ENCODE measurements around the gene CFAP77.

The CFAP77 gene

DNA sequence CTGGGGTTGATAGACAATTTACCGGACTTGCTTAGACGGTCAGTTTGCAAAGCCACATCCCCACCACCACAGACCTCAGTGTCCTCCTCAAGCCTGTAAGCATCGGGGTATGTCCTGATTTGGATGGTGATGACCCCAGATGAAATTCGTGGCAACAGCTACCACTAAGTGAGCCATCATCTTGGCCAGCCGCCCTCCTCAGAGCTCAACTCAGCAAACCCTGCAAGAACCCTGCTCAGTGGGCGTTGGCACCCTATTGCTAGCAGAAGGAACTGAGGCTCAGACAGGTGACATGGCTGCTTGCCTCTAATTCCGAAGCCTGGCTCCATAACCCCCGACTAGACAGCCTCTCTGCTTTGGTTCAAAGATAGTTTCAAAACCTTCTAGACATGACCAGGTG, 131.0 kb downstream of the CFAP77 start:
- ChIA-PET POLR2A (ENCODE audit: low non-redundant PET) (no interaction called here), CTCF (interaction anchor here (1.3 kb wide), 1 partner anchor 34 kb away, joined by 3 read pairs; no protein-coding TSS in a partner anchor)
- H3K27ac ChIP-seq: no peak overlapping the region
- no peak for DNase-seq (ENCODE audit: low spot score)
- TF ChIP-seq, protein P1, sequence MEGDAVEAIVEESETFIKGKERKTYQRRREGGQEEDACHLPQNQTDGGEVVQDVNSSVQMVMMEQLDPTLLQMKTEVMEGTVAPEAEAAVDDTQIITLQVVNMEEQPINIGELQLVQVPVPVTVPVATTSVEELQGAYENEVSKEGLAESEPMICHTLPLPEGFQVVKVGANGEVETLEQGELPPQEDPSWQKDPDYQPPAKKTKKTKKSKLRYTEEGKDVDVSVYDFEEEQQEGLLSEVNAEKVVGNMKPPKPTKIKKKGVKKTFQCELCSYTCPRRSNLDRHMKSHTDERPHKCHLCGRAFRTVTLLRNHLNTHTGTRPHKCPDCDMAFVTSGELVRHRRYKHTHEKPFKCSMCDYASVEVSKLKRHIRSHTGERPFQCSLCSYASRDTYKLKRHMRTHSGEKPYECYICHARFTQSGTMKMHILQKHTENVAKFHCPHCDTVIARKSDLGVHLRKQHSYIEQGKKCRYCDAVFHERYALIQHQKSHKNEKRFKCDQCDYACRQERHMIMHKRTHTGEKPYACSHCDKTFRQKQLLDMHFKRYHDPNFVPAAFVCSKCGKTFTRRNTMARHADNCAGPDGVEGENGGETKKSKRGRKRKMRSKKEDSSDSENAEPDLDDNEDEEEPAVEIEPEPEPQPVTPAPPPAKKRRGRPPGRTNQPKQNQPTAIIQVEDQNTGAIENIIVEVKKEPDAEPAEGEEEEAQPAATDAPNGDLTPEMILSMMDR (conservative IDR thresholded peaks at IDR 0.05; ENCODE audit: low read depth): no peak

DNA sequence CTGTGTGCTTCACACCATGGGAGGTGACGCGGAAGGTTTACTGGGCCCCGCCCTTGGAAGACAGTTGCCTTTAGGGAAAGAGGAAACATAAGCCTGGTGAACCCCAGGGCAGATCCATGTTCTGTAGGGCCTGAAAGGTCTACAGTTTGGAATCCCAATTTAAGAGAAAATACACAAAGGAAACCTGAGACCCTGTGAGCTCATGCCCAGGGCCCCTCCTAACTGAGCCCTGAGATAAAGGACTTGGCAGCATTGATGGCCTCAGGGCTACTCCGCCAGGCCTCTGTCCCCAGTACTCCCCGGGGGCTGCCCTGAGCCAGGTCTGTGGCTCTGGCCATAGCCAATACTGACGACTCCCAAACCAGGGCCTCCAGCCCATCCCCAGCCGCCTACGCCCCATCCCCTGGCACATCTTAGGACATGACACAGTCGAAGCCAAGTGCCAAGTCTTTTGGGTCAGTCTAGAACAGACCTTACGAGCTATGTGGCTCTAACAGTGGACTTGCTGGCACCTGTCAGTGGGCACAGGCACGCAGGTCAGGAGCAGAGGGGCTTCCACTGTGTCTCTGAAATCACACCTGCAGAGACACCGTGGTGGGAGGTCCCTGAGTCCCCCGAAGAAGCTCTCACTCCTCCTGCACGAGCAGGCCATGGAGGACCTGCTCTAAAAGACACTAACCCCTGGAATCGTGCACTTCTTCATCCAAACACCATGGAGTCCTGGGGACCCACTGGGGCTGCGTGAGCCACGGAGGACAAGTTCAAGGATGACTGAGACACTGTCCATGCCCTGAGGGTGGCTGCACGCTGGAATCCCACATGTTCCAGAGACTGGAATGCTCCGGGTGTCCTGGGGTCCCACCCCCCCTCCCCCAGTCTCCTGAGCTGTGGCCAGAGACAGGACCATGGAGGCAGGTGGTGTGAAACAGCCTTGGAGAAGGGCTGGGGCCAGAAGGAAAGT, 132.1 kb downstream of the CFAP77 start:
- ChIA-PET POLR2A (ENCODE audit: low non-redundant PET) (no interaction called here), CTCF (interaction anchor here (0.5 to 1.3 kb wide), 3 partner anchors 35 to 1417 kb away, joined by 3 read pairs; partner anchors contain the start of gene NUP214)
- TF ChIP-seq, protein P1 (conservative IDR thresholded peaks at IDR 0.05; ENCODE audit: low read depth): no peak
- H3K27ac ChIP-seq: no peak overlapping the region
- DNase-seq (ENCODE audit: low spot score): no peak

DNA sequence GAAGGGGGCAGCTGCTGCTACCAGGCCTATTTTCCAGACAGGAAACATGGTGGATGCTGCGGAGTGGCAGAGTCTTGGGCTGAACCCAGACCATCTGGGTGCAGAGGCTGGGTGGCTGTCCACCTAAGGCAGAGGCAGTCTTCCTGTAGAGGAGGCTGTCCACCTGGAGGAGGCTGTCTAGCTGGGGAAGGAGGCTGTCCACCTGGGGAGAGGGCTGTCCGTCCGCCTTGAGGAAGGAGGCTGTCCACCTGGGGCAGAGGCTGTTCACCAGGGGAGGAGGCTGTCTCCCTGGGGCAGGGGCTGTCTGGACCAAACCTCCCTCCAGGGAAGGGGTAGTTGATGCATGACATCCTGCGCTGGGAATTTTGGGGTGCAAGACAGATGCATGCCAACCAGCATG, 133.2 kb downstream of the CFAP77 start:
- POLR2A ChIA-PET (ENCODE audit: low non-redundant PET): no interaction called here
- no peak for DNase-seq (ENCODE audit: low spot score)
- TF ChIP-seq, protein P1 (conservative IDR thresholded peaks at IDR 0.05; ENCODE audit: low read depth): no peak
- CTCF ChIA-PET: no interaction called here
- no peak overlapping the region for H3K27ac ChIP-seq

DNA sequence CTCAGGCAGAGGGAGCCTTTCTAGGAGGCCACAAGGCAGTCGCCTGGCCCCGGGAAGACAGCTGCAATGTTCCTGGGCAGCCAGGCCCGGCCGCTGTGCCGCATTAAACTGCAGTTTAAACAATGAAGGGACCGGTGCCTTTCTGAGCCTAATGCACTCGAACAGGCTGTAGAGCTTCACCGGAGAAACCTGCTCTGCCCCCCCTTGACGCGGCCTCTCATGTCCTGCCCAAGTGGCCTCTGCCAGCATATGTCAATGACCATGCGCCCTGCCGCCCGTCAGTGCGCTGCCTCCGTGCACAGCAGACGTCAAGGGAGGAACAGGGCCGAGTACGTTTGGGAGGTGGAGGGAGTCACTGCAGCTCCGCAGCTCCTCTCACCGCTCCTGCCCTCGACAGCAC, 133.9 kb downstream of the CFAP77 start:
- TF ChIP-seq, protein P1 (conservative IDR thresholded peaks at IDR 0.05; ENCODE audit: low read depth): no peak
- no peak overlapping the region for H3K27ac ChIP-seq
- ChIA-PET CTCF (interaction anchor here (0.9 kb wide), 1 partner anchor 37 kb away, joined by 3 read pairs; no protein-coding TSS in a partner anchor), POLR2A (ENCODE audit: low non-redundant PET) (no interaction called here)
- no peak for DNase-seq (ENCODE audit: low spot score)

DNA sequence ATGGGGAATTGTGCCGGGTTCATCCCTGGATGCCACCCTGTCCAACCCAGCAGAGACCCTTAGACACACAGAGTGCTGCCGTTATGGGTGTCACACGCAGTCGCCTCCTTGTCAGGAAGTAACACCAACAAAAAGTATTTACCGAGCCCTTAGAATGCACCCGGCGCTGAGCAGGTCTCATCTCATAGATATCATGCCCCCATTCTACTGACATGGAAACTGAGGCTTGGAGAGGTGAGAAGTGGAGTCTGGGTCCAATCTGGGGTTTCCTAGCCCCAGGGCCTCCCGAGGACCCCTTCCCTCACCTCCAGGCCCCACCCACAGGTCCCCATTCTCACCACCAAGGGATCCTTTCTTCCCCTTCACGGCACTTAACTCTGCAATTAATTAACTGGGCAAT, 135.6 kb downstream of the CFAP77 start:
- TF ChIP-seq, protein P1 (conservative IDR thresholded peaks at IDR 0.05; ENCODE audit: low read depth): no peak
- no peak for DNase-seq (ENCODE audit: low spot score)
- POLR2A ChIA-PET (ENCODE audit: low non-redundant PET): no interaction called here
- CTCF ChIA-PET: no interaction called here
- H3K27ac ChIP-seq: no peak overlapping the region

DNA sequence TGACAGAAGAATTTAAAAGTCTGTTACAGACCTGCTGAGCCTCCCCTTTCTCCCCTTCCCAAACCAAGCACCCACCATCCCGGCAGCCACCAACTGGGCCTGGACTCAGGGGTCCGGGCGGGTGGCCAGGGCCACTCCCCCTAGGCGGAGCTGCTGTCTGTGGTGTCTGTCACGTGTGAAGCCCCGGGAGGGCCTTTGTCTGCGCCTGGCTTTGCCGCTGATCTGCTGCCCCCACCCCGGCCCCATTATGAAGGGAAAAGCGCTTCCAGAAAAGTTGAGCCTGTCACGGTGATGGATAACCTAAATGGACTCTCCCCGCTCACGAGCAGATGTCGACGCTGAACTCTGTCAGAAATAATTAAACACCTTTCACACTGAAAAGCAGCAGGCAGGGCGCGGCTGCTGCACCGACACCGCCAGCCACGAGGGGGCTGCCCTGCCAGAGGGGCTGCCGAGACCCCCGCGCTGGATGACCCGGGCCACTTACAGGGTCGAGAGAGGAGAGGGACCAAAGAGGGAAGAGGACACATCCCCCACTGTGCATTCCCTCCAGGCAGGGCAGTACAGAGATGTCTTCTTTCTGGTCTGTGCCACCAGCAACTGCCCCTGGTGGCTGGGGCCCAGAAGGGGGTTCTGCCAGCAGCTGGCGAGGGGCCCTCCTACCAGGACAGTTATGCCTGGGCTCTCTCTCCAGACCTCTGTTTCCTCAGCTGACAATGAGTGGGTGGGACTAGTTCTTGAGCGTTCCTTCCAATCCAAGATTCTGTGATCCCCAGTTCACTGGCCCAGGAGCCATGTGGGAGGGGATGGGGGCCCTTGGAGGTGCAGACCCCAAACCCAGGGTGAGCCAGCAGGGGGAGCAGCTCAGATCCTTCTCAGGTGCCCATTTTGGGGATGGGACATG, 136.4 kb downstream of the CFAP77 start:
- ChIA-PET CTCF (interaction anchor here (0.5 to 1.3 kb wide), 3 partner anchors 34 to 66 kb away, joined by 4 to 6 read pairs (median 5); no protein-coding TSS in a partner anchor), POLR2A (ENCODE audit: low non-redundant PET) (no interaction called here)
- TF ChIP-seq, protein P1 (conservative IDR thresholded peaks at IDR 0.05; ENCODE audit: low read depth): peak; percentile 27; the same call in 1 of the 2 replicates
- H3K27ac ChIP-seq: no peak overlapping the region
- DNase-seq (ENCODE audit: low spot score): peak; percentile 36

Measured in RWPE1 (cell line).